Limb (tissue), 2 donors: ENCODE results near the gene VKORC1.
A peak's percentile ranks its signal among the peaks of the same experiment; 100 is the strongest.
"Not testable (repeated sequence)": the region's sequence is repeated elsewhere in the genome, so short reads cannot be mapped to it uniquely, and the experiment has no call there.

Experiments used
- DNase-seq, 2 donors: peaks; one replicate each; pipeline ENCODE4 v3.0.0-alpha.2; 2016; ENCODE audit errors: extremely low spot score in 2 of 2

Gene VKORC1

GRCh38 chr16:31107465-31107867 lies 12.9 kb upstream of the VKORC1 start:
- DNase-seq: no peak

GRCh38 chr16:31106509-31107464 lies 12.2 kb upstream of the VKORC1 start:
- DNase-seq: no peak

- peak; percentile 36 to 86 for DNase-seq
These were observed 11.1 kb upstream of the VKORC1 start for GRCh38 chr16:31105677-31106213.

DNA sequence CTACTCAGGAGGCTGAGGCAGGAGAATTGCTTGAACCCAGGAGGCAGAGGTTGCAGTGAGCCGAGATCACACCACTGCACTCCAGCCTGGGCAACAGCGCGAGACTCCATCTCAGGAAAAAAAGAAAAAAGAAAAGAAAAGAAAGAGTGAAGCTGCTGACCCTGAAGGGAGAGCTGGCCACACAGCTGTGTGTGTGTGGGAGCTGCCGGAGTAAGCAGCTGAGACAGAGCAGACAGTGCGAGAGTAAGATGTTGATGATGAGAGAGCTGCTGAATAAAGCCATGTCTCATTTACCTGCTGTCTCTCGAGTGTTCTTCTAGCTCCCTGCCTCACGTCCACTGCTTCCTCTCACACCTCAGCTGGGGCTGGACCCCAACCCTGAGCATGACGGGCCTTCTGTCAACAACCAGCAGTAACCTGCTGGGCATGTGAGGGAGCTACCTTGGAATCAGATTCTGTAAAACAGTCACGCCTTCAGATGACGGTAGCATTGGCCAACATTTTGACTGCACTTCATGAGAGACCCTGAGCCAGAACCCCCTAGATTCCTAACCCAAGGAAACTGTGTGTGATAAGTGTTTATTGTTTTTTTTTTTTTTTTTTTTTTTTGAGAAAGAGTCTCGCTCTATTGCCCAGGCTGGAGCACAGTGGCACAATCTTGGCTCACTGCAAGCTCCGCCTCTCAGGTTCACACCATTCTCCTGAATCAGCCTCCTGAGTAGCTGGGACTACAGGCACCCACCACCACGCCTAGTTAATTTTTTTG lies 6.5 kb upstream of the VKORC1 start:
- not testable (repeated sequence) for DNase-seq

DNA sequence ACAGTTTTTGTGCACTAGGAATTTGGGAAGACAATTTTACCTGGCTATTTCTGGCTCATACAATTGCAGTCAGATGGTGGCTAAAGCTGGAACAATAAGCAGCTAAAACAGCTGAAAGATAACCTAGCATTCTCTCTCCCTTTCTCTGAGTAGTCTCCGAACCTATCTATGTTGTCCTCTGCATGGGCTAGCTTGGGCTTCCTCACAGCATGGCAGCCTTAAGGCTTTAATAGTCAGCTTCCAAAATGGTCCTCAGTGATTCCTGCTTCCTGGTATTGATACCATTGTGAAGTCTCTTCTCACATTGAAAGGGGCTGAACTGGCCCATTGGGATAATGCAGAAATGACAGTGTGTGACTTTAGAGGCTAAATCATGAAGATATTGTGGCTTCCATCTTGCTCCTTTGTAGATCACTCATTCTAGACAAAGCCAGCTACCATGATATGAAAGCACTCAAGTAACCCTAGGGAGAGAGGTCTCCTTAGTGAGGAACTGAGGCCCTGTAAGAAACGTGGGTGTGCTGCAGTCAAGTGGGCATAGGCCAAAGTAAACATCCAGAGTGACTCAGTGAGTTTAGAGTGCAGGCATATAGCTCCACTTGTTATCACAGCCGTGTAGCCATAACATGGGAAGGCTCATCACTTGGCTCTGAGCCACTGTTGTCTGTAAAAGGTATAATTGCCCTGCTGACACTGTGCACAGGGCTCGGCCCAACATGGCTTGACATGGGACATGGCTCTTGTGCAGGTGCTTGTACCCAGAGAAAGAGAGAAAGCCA lies 5.5 kb upstream of the VKORC1 start:
- no peak for DNase-seq

- no peak for DNase-seq
These were observed 541 bp downstream of the VKORC1 start for GRCh38 chr16:31094088-31094423.

- DNase-seq: no peak
These were observed 1.4 kb downstream of the VKORC1 start for GRCh38 chr16:31093132-31093703.

DNA sequence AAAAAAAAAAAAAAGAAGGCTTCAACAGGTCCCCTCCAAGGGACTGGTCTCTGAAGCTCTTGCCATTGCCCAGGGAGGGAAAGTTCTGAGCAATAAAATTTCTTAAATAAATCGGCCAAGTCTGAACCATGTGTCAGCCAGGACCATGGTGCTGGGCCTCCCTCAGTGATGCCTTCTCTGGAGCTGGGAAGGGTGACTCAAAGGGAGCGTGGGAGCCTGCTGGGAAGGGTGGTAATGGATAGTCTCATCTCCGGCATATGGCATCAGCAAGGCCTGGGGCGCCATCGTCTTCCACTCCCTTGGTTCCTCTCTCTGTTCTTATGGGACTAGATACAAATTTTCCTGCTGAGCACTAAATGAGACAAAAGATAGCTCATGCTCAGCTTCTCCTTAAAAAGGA lies 2.3 kb downstream of the VKORC1 start:
- no peak for DNase-seq

GRCh38 chr16:31090540-31090939 lies 4.1 kb downstream of the VKORC1 start:
- DNase-seq: no peak

DNA sequence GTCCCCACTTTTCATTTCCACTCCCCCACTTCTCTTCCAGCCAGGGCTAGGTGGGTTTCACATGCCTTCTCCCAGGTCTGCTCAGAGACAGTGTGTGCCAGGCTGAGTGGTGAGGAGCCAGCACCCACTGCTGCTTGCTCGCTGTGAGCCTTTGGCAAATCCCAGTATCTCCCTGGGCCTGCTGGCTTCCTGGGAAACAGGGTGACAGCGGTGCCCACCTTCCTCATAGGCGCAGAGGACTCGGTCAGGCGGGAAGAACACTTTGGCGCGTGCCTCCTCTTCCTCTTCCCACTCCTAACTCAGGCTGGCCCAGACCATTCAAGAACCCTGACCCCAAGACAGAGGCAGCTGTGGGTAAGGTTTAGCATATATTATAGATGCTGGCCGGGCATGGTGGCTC lies 5.4 kb downstream of the VKORC1 start:
- no peak for DNase-seq

DNA sequence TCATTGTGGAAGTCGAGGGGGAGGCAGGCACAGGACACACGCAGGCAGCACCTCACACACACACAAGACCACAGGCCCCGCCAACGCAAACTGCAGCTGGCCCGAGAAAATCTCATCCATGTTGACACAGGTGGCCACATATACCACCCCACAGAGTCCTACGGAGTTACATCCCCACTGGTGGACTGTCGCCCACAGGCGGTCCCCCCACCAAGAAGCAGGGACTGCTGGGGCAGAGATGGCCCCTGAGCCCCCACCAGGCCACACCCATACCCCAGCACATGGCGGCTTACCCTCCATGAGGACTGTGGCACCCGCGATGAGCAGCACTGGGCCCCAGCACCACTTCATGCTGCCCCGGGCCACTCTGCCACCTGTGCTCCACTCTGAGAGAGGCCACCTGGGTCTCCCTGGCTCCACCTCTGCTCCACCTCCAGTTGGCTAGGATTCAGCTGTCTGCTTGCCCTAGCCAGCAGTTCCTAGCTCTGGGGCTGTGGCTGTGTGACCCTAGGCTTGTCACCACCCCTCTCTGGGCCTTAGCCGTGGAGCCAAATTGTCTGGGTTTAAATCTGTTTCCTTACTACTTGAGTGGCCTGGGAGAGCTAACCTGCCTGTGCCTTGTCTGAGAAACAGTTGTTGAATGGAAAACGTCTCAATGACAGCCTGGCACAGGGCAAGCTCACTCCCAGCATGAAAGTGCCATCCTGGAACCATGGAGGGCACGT lies 6.0 kb downstream of the VKORC1 start, which contains the start of gene PRSS53:
Gene PRSS53, minus strand, starts transcription at position 485 of the 725 bp plus-strand sequence. Its CDS starts 134 bp downstream, at position 351.
- DNase-seq: peak in 1 of 2 donors; percentile 31

- peak in 1 of 2 donors; percentile 25 for DNase-seq
These were observed 6.6 kb downstream of the VKORC1 start for GRCh38 chr16:31087971-31088370.

GRCh38 chr16:31087481-31087880 lies 7.1 kb downstream of the VKORC1 start:
- DNase-seq: peak in 1 of 2 donors; percentile 27

GRCh38 chr16:31086629-31086906 lies 8.0 kb downstream of the VKORC1 start:
- no peak for DNase-seq

DNA sequence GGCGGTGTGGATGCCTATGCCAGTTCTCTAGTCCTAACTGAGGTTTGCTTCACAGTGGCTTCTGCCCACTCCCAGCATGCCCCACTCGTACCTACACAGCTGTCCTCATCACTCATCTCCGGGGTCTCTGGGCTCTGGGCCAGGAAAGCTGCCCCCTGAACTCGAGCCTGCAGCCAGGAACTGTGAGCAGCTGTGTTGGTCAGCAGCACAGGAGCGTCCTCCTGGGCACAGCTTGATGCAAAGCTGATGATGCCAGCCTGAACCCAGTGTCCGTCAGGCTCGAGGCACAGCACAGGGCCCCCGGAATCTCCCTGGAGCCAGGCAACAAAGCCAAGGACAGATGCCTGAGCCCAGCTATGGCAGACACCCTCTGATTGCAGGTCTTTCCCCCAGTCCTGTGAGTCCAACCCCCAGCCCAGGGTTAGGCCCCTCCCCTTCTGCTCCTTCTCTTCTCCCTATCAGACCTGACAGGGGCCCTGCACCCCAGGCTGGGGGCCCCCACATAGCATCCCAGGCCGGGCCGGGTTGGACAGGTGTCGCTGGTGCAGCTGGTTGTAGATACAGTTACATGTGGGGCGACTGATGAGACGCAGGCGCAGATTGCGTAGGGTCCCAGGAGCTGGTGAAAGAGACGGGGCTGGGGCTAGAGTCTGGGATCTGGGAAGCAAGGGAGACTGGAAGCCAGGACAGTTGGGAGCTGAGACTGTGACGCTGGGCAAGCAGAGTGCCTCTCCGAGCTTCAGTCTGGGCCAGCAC lies 8.5 kb downstream of the VKORC1 start:
- DNase-seq: peak; percentile 55 to 66

GRCh38 chr16:31085411-31085810 lies 9.2 kb downstream of the VKORC1 start:
- DNase-seq: peak in 1 of 2 donors; percentile 22

DNA sequence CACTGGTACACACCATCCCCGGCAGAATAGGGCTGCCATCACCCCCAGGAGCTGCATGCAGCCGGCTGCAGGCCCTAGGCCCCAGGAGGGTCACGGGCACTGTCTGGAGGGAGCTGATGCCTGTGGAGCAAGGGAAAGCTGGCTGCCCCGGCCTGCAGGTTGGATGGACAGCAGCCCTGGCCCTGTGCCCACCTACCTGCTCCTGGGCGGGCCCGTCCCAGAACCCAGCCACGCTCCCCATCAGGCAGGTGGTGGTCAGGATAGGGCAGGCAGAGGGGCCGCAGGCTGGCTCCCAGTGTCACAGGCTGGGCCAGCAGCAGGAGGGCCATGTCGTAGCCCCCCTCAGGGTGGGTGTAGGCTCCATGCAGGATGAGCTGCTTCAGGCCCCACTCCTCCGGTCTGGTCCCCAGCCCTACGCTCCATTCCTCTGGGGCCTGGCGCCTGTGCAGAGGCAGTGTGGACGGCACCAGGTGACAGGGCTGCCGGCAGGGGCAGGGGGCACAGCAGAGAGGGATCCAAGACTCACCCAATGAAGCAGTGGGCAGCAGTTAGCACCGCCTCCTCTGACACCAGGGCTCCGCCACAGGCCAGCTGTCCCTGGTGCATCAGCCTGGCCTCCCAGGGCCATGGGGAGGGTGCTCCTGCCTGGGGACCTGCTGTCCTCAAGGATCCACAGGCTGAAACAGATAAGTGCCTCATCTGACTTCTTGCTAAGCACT lies 9.9 kb downstream of the VKORC1 start:
- peak; percentile 32 to 41 for DNase-seq

DNA sequence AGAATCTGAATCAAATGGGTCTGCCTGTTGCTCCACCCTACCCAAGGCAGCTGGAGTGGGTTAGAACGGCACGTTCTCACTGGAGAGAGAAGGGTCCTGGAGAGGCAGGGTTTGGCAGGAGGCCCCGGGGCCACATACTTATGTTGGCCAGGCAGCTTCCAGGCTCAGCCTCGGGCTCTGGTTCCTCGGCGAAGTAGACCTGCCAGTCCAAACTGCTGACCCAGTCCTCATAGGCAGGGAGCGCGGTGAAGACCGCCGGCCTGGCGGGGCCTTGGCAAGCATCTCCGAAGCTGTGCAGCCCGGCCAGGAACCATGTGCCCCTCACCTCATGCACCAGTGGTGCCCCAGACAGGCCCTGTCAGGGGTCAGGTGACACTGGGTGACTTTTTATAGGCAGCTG lies 10.6 kb downstream of the VKORC1 start:
- DNase-seq: peak in 1 of 2 donors; percentile 27

DNA sequence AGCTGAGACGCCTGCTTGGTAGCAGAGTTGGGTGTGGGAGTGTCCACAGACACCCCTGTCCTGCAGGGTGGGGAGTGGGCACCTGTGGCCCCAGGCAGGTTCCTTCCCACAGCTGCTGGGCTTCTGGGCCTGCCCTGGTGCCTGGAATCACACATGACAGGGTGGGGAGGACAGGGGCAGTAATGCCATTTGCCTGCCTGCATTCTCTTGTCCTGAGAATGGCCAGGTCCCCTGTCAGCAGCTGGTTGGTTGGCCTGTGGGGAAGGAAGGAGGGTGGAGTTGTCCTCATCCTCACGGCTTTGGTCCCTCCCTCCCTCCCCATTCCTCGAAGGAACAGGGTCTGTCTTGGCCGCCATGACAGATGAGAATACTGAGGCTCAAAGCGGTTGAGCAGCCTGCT lies 11.0 kb downstream of the VKORC1 start:
- no peak for DNase-seq
